Uterus (tissue), 2 donors: Measurements from ENCODE around the gene PRDX2.

Source experiments
- CTCF ChIP-seq, 4 experiments: fragments of 200-600 bp in 2 of 4; fragments of 450-650 bp in 2 of 4; sonication (generic) in 2 of 4; IDR thresholded peaks; one replicate each; pipeline ENCODE4 v1.5.1; 2016 to 2019; ENCODE audit warnings: antibody characterized with exemption in 4 of 4, mild to moderate bottlenecking in 2 of 4, moderate library complexity in 1 of 4
- POLR2A ChIP-seq, 2 donors: fragments of 450-650 bp; IDR thresholded peaks; one replicate each; pipeline ENCODE4 v1.6.1; 2016; ENCODE audit warnings: antibody characterized with exemption in 2 of 2, mild to moderate bottlenecking in 1 of 2, moderate library complexity in 1 of 2

GRCh38 chr19:12774588-12775555, 26.7 kb downstream of the PRDX2 start, which contains the start of gene HOOK2:
- TF ChIP-seq CTCF (IDR thresholded peaks at IDR 0.05), result no peak
- peak in 1 of 2 donors; percentile 55 for TF ChIP-seq POLR2A (IDR thresholded peaks at IDR 0.05)
